HG02588 (cell line): ENCODE data around the gene ICOSLG.
"Not testable (repeated sequence)": the region's sequence is repeated elsewhere in the genome, so short reads cannot be mapped to it uniquely, and the experiment has no call there.

Source experiments
- ATAC-seq: cut with Tn5 transposase; IDR thresholded peaks from one replicate; pipeline ENCODE4 v1.9.1; 2021; ENCODE audit warnings: mild to moderate bottlenecking, moderate library complexity; ENCODE audit not compliant: unreplicated experiment

The ICOSLG gene

DNA sequence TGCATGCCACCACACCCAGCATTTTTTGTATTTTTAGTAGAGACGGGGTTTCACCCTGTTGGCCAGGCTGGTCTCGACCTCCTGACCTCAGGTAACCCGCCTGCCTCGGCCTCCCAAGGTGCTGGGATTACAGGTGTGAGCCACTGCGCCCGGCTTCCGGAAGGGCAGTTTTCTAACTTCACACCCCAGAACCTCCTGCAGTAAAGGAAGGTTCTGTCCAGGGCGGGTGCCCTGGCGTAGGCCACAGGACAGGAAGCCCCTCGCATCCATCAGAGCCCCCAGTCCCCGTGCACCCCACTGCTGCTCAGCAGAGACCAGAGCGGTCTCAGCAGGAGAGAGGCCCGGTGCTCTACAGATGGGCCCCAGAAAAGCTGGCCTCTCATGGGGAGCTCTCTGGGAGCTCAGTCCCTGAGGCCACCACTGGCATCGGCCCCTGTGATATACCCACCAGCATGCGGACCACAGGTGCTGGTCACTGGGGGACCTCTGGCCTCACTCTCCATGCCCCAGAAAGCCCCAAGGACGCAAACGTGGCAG is 25.1 kb upstream of the ICOSLG start:
- ATAC-seq: no peak

DNA sequence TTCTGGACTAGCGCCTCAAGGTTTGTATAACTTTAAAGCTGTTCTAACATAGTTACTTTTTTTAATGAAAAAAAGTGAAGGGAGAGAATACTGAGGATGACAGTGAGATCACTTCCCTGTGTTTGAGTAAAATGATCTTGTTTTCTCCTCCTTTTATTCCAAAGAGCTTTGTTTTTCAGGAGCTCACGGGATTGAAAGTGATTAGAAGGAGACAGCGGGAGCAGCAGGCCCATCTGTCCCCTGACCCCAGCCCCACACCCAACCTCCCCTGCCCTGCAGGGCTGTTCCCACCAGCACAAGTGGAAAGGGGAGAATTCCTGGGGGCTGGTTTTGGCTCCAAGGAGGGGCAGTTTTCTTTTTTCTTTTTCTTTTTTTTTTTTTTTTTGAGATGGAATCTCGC is 23.0 kb upstream of the ICOSLG start:
- ATAC-seq: no peak

DNA sequence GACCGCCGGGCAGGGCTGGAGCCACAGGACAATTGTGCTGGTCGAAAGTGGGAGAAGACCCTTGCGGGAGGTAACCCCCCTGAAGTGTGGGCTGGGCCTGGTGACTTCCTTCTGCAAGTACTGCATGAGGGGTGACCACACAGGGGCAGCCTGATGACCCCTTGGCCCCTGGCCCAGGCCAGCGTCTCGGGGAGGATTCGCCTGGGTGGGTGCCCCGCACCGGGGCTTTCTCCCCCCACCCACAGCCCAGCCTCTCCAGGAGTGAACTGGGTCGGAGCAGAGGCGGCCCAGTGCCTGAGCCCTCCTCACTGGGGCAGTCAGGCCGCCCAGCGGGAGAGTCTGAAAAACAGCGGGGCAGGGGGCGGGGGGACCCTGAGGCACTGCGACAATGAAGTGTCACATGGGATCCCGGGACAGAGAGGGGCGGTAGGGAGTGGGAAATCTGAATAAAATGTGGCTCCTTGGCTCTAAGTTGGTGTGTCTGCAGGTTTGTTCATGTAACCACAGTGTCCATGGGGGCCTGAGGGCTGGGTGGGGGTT is 22.5 kb upstream of the ICOSLG start:
- no peak for ATAC-seq

GRCh38 chr21:44262338-44263056 is 21.8 kb upstream of the ICOSLG start:
- ATAC-seq: no peak

GRCh38 chr21:44261675-44262295 is 21.0 kb upstream of the ICOSLG start, which contains the start of gene DNMT3L:
Gene DNMT3L (minus strand): TSS chr21:44261897. CDS start chr21:44261259, 638 bp downstream.
- no peak for ATAC-seq

DNA sequence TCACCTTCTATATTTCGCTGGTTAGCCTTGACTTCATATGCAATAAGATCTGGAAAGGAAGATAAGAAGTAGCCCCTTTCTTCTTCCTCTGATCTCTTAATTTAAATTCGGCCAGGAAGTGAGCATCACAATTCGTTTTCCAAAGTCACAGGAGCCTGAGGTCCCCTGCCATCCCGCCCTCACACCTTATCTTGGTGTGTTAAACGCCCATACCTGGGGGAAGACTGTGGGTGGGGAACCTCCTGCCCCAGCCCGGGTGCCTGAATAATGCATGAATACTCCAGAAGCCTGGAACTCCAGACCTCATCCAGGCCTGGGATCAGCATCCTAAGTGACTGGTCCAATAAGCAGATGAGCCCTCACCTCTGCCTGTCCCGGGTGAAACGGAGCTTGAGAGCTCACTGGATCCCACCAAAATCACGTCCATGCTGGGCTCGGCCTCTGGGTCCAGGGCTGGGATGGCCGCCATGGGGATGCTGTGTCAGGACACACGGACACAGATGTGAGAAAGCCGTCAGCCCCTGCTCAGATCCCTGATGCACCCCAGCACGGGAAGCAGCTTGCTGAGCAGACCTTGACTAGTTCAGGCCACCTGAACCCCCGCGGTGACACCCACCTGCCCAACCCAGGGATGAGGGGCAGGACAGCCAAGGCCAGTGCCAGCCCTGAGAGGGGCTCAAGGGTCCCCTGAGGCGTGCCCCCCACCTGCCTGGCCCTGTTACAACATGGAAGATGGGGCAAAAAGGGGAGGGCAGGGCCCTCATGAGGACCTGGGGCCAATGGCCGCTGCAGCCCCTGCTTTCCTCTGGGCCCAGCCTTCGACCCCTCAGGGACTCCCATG is 20.3 kb upstream of the ICOSLG start:
- ATAC-seq: no peak

- ATAC-seq: no peak
Observed at GRCh38 chr21:44260066-44260465, 19.3 kb upstream of the ICOSLG start.

GRCh38 chr21:44259082-44259705 is 18.5 kb upstream of the ICOSLG start:
- no peak for ATAC-seq

- no peak for ATAC-seq
Observed at GRCh38 chr21:44258056-44258725, 17.4 kb upstream of the ICOSLG start.

GRCh38 chr21:44255511-44255981 is 14.8 kb upstream of the ICOSLG start:
- ATAC-seq: no peak

DNA sequence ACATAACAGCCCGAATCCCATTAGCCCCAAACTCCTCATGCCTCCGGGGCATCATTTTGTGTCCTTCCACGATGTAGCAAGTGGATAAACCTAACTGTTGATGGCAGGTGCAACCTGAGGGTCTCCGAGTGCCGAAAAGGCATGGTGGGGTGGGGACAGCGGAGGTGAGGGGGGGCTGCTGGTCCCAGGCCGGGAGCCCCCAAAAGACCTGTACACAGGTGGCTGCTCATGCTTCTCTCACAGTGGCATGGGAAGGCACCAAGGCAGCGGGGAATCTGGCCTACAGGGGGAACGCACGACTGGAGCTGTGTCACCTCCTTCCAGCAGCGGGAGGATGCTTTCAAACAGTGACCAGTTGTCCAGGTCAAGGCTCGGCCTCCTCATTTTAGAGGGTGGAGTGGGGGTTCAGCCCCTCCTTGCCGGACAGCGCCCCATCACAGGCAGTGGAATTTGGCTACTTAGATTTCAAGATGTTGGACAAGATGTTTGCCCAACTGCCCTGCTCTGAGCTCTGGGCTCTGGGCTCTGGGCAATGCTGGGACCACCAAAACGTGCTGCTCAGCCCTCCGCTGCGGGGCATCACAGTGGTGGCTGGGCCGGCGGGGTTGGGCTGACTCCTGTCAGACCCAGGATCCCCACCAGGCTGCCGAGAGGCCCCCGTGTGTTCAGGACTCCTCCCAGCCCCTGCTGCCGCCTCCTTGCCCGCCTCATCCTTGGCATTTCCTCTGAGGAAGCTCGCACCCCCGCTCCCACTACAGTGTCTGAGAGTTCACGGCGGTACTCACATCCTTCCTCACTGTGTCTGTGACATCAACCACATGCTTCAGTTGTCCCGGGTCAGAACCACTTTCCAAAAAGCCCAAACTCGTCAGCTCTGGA is 13.3 kb upstream of the ICOSLG start:
- no peak for ATAC-seq

GRCh38 chr21:44249204-44250037 is 8.7 kb upstream of the ICOSLG start:
- not testable (repeated sequence) for ATAC-seq

GRCh38 chr21:44247904-44248303 is 7.2 kb upstream of the ICOSLG start:
- ATAC-seq: not testable (repeated sequence)

- peak; percentile 37 for ATAC-seq
Observed at GRCh38 chr21:44243980-44244379, 3.2 kb upstream of the ICOSLG start.

GRCh38 chr21:44241281-44241680 is 538 bp upstream of the ICOSLG start:
- peak; percentile 36 for ATAC-seq

DNA sequence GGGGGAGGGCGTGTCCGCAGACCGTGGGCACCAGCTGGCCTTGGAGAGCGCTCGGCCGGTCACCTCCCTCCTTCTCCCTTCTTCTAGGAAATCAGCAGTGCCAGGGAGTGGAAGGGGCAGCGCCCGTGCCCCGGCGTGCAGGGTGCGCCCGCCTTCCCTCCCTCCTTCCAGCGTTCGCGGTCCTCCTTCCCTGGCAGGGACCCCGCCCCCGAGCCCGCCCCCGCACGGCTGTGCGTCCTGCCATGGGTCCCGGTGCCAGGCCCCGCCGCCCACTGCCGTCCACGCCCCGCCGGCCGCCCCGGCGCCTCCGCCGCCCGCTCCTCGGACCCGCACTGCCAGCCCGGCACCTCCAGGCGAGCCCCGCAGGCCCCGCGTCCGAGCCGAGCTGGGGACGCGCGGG is 390 bp downstream of the ICOSLG start:
- peak; percentile 22 for ATAC-seq

GRCh38 chr21:44229561-44229960 is 11.2 kb downstream of the ICOSLG start:
- not testable (repeated sequence) for ATAC-seq

- ATAC-seq: not testable (repeated sequence)
Observed at GRCh38 chr21:44228109-44228508, 12.6 kb downstream of the ICOSLG start.
